ENCODE data around the gene UGCG.

DNA sequence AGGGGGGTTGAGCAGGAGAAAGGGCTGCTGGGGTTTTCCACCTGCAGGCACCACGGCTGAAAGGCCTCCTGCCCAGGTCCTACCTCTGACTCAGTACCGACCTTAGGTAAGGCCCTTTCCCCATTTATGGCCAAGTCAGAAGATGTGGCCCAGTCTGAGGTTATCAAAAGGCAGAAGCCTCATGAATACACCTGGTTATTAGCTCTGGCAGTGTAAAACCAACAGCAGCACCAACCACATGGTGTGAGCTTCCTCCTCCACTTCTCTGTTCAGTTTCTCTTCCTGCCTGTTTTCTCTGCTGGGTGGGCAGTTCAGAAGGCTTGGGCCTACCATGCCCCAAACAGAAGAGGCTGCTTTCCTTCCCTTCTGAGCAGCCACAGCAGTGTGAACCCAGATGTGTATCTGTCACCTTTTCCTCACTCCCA lies 86.9 kb downstream of the UGCG start:
- TF ChIP-seq, protein P1, sequence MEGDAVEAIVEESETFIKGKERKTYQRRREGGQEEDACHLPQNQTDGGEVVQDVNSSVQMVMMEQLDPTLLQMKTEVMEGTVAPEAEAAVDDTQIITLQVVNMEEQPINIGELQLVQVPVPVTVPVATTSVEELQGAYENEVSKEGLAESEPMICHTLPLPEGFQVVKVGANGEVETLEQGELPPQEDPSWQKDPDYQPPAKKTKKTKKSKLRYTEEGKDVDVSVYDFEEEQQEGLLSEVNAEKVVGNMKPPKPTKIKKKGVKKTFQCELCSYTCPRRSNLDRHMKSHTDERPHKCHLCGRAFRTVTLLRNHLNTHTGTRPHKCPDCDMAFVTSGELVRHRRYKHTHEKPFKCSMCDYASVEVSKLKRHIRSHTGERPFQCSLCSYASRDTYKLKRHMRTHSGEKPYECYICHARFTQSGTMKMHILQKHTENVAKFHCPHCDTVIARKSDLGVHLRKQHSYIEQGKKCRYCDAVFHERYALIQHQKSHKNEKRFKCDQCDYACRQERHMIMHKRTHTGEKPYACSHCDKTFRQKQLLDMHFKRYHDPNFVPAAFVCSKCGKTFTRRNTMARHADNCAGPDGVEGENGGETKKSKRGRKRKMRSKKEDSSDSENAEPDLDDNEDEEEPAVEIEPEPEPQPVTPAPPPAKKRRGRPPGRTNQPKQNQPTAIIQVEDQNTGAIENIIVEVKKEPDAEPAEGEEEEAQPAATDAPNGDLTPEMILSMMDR (IDR thresholded peaks at IDR 0.05), result no peak
- no peak for TF ChIP-seq POLR2A (IDR thresholded peaks at IDR 0.05)

Data from thyroid gland (tissue), 4 donors.